Mesendoderm (in vitro differentiated cells): ENCODE measurements around the gene PSMB7.

ENCODE experiments used
- DNase-seq: peaks from one replicate; pipeline ENCODE4 v3.0.0; 2013
- H2AK5ac ChIP-seq: 2 replicates; pipeline ENCODE4 v1.6.1; 2013; ENCODE audit warnings: low read length, inconsistent platforms
- H2BK120ac ChIP-seq: 2 replicates; pipeline ENCODE4 v1.6.1; 2013; ENCODE audit warnings: low read depth, mild to moderate bottlenecking, low read length, moderate library complexity, mixed read lengths
- H2BK15ac ChIP-seq: replicated peaks from 2 replicates; pipeline ENCODE4 v1.6.1; 2013; ENCODE audit warnings: low read depth, mild to moderate bottlenecking, moderate library complexity
- H2BK5ac ChIP-seq: 2 replicates; pipeline ENCODE4 v1.6.1; 2013; ENCODE audit warnings: low read length, inconsistent platforms
- H3K18ac ChIP-seq: 2 replicates; pipeline ENCODE4 v1.6.1; 2013; ENCODE audit warnings: mild to moderate bottlenecking, low read length, mixed read lengths
- H3K23ac ChIP-seq: one replicate; pipeline ENCODE4 v1.6.1; 2013; ENCODE audit warnings: low read length
- H3K27ac ChIP-seq: 2 replicates; pipeline ENCODE4 v1.5.1; 2013; ENCODE audit warnings: low read depth, mild to moderate bottlenecking, inconsistent platforms, low read length, moderate library complexity
- H3K27me3 ChIP-seq: 2 replicates; pipeline ENCODE4 v1.6.1; 2013; ENCODE audit warnings: low read length, control low read depth, mild to moderate bottlenecking, inconsistent platforms; ENCODE audit not compliant: insufficient read depth, poor library complexity
- H3K36me3 ChIP-seq: 2 replicates; pipeline ENCODE4 v1.6.1; 2013; ENCODE audit warnings: low read length, inconsistent platforms; ENCODE audit not compliant: control insufficient read depth, insufficient read depth
- H3K4ac ChIP-seq: one replicate; pipeline ENCODE4 v1.6.1; 2013; ENCODE audit warnings: low read depth, mild to moderate bottlenecking, low read length, moderate library complexity
- H3K4me1 ChIP-seq: 2 replicates; pipeline ENCODE4 v1.6.1; 2013; ENCODE audit warnings: low read depth, low read length, inconsistent platforms; ENCODE audit not compliant: control insufficient read depth
- H3K4me2 ChIP-seq: 2 replicates; pipeline ENCODE4 v1.6.1; 2013; ENCODE audit warnings: low read length
- H3K4me3 ChIP-seq: 2 replicates; pipeline ENCODE4 v1.5.1; 2013; ENCODE audit warnings: mild to moderate bottlenecking, low read length
- H3K56ac ChIP-seq: one replicate; pipeline ENCODE4 v1.6.1; 2013; ENCODE audit warnings: low read length
- H3K79me1 ChIP-seq: 2 replicates; pipeline ENCODE4 v1.6.1; 2013; ENCODE audit warnings: low read length, inconsistent platforms
- H3K79me2 ChIP-seq: 2 replicates; pipeline ENCODE4 v1.6.1; 2013; ENCODE audit warnings: mild to moderate bottlenecking, low read length; ENCODE audit not compliant: control insufficient read depth, insufficient read depth
- H3K9ac ChIP-seq: 2 replicates; pipeline ENCODE4 v1.6.1; 2013; ENCODE audit warnings: low read length, inconsistent platforms
- H4K5ac ChIP-seq: one replicate; pipeline ENCODE4 v1.6.1; 2013; ENCODE audit warnings: low read length
- H4K8ac ChIP-seq: one replicate; pipeline ENCODE4 v1.6.1; 2013; ENCODE audit warnings: low read depth, mild to moderate bottlenecking, control low read depth, low read length, moderate library complexity
- WGBS: extraction: QIAGEN DNeasy Blood & Tissue Kit; methylation state at CpG from one replicate; pipeline ENCODE4 v1.1.7; 2013; ENCODE audit warnings: low lambda C conversion rate, missing lambda C conversion rate; ENCODE audit not compliant: insufficient coverage; ENCODE audit errors: extremely low coverage; 5-methylcytosine and 5-hydroxymethylcytosine counted together

Gene PSMB7

GRCh38 chr9:124394167-124394566 is 21.1 kb downstream of the PSMB7 start:
- Histone ChIP-seq H3K23ac (no peak overlapping the region), H3K27ac (no peak overlapping the region), H4K8ac (no peak overlapping the region), H3K56ac (no peak overlapping the region), H2BK120ac (no peak overlapping the region), H3K4me1 (peaks cover 8% of the 10 kb centered on the region), H2BK15ac (no peak overlapping the region), H3K27me3 (no peaks in the 10 kb centered on the region), H3K36me3 (no peaks in the 10 kb centered on the region), H4K5ac (no peak overlapping the region), H3K79me1 (peaks cover 28% of the 10 kb centered on the region), H3K4ac (no peak overlapping the region), H2AK5ac (no peak overlapping the region), H3K18ac (no peak overlapping the region), H2BK5ac (no peak overlapping the region), H3K79me2 (peaks cover 49% of the 10 kb centered on the region), H3K9ac (no peak overlapping the region), H3K4me2 (no peak overlapping the region), H3K4me3 (no peak overlapping the region)
- no peak for DNase-seq
- no CpG with 5 or more reads among the region's 2 CpGs for WGBS

GRCh38 chr9:124392871-124393460 is 22.3 kb downstream of the PSMB7 start:
- Histone ChIP-seq H3K27ac (no peak overlapping the region), H4K8ac (no peak overlapping the region), H3K18ac (no peak overlapping the region), H3K4me1 (peaks cover 13% of the 10 kb centered on the region), H3K4me2 (no peak overlapping the region), H2BK15ac (no peak overlapping the region), H3K9ac (peak overlapping the region; percentile 26), H3K23ac (no peak overlapping the region), H2BK5ac (no peak overlapping the region), H3K27me3 (no peaks in the 10 kb centered on the region), H2BK120ac (no peak overlapping the region), H3K79me1 (peaks cover 35% of the 10 kb centered on the region), H2AK5ac (no peak overlapping the region), H3K79me2 (peaks cover 50% of the 10 kb centered on the region), H3K56ac (peak overlapping the region; percentile 25), H4K5ac (no peak overlapping the region), H3K4ac (no peak overlapping the region), H3K36me3 (no peaks in the 10 kb centered on the region), H3K4me3 (no peak overlapping the region)
- WGBS = no CpG with 5 or more reads among the region's 9 CpGs
- DNase-seq = peak; percentile 78

GRCh38 chr9:124392254-124392870 is 22.9 kb downstream of the PSMB7 start:
- Histone ChIP-seq H3K4me2 (no peak overlapping the region), H2AK5ac (no peak overlapping the region), H3K79me1 (peaks cover 35% of the 10 kb centered on the region), H3K9ac (no peak overlapping the region), H2BK120ac (no peak overlapping the region), H4K5ac (no peak overlapping the region), H3K4me1 (peaks cover 13% of the 10 kb centered on the region), H2BK15ac (no peak overlapping the region), H4K8ac (no peak overlapping the region), H3K36me3 (no peaks in the 10 kb centered on the region), H3K18ac (no peak overlapping the region), H3K4me3 (no peak overlapping the region), H3K56ac (peak overlapping the region; percentile 25), H2BK5ac (no peak overlapping the region), H3K27me3 (no peaks in the 10 kb centered on the region), H3K4ac (no peak overlapping the region), H3K79me2 (peaks cover 51% of the 10 kb centered on the region), H3K27ac (no peak overlapping the region), H3K23ac (no peak overlapping the region)
- no CpG with 5 or more reads among the region's 12 CpGs for WGBS
- DNase-seq = no peak

GRCh38 chr9:124390794-124391658 is 24.2 kb downstream of the PSMB7 start:
- Histone ChIP-seq H3K9ac (no peak overlapping the region), H3K4ac (no peak overlapping the region), H3K79me1 (peaks cover 31% of the 10 kb centered on the region), H2BK15ac (no peak overlapping the region), H3K27me3 (no peaks in the 10 kb centered on the region), H4K5ac (no peak overlapping the region), H3K4me1 (peaks cover 17% of the 10 kb centered on the region), H3K56ac (no peak overlapping the region), H3K79me2 (peaks cover 46% of the 10 kb centered on the region), H3K23ac (no peak overlapping the region), H3K36me3 (no peaks in the 10 kb centered on the region), H3K27ac (no peak overlapping the region), H2AK5ac (no peak overlapping the region), H2BK120ac (no peak overlapping the region), H3K18ac (no peak overlapping the region), H2BK5ac (no peak overlapping the region), H4K8ac (no peak overlapping the region), H3K4me2 (no peak overlapping the region), H3K4me3 (no peak overlapping the region)
- WGBS = no CpG with 5 or more reads among the region's 9 CpGs
- no peak for DNase-seq

- Histone ChIP-seq H2BK15ac (no peak overlapping the region), H2BK5ac (no peak overlapping the region), H3K4me3 (no peak overlapping the region), H3K18ac (no peak overlapping the region), H3K56ac (no peak overlapping the region), H3K27me3 (no peaks in the 10 kb centered on the region), H4K5ac (no peak overlapping the region), H3K36me3 (no peaks in the 10 kb centered on the region), H2BK120ac (no peak overlapping the region), H3K4me1 (peaks cover 17% of the 10 kb centered on the region), H4K8ac (no peak overlapping the region), H3K23ac (no peak overlapping the region), H3K79me1 (peaks cover 27% of the 10 kb centered on the region), H3K4me2 (no peak overlapping the region), H3K9ac (no peak overlapping the region), H3K27ac (no peak overlapping the region), H2AK5ac (no peak overlapping the region), H3K79me2 (peaks cover 41% of the 10 kb centered on the region), H3K4ac (no peak overlapping the region)
- DNase-seq = no peak
- WGBS = no CpG with 5 or more reads among the region's 7 CpGs
These were observed 25.9 kb downstream of the PSMB7 start for GRCh38 chr9:124389146-124389939.
